Trophoblast cell (in vitro differentiated cells and primary cell): ENCODE measurements around the gene USP17L26.
A peak's percentile ranks its signal among the peaks of the same experiment; 100 is the strongest.
"Not testable (repeated sequence)": the region's sequence is repeated elsewhere in the genome, so short reads cannot be mapped to it uniquely, and the experiment has no call there.

Experiments used
- DNase-seq, 2 donors: peaks; one replicate each; pipeline ENCODE4 v3.0.0-alpha.2; 2016
- H2AFZ ChIP-seq: 2 replicates; pipeline ENCODE4 v1.6.1; 2013; ENCODE audit warnings: low read length, moderate library complexity, mild to moderate bottlenecking; ENCODE audit not compliant: insufficient read depth, poor library complexity
- H2AK5ac ChIP-seq: 2 replicates; pipeline ENCODE4 v1.6.1; 2013; ENCODE audit warnings: mild to moderate bottlenecking, low read length
- H2BK120ac ChIP-seq: 2 replicates; pipeline ENCODE4 v1.6.1; 2013; ENCODE audit warnings: low read length, mild to moderate bottlenecking, moderate library complexity; ENCODE audit not compliant: insufficient read depth, poor library complexity
- H2BK12ac ChIP-seq: 2 replicates; pipeline ENCODE4 v1.6.1; 2013; ENCODE audit warnings: mild to moderate bottlenecking, low read length, moderate library complexity
- H2BK5ac ChIP-seq: 2 replicates; pipeline ENCODE4 v1.6.1; 2013; ENCODE audit warnings: low read length, low read depth, moderate library complexity, mild to moderate bottlenecking; ENCODE audit not compliant: poor library complexity
- H3K14ac ChIP-seq: 2 replicates; pipeline ENCODE4 v1.6.1; 2013; ENCODE audit warnings: mild to moderate bottlenecking, low read length
- H3K18ac ChIP-seq: 2 replicates; pipeline ENCODE4 v1.6.1; 2013; ENCODE audit warnings: mild to moderate bottlenecking, low read length
- H3K23ac ChIP-seq: 2 replicates; pipeline ENCODE4 v1.6.1; 2013; ENCODE audit warnings: low read length
- H3K27ac ChIP-seq: 2 replicates; pipeline ENCODE4 v1.5.1; 2013; ENCODE audit warnings: low read depth, mild to moderate bottlenecking, inconsistent platforms, low read length, moderate library complexity
- H3K27me3 ChIP-seq: 2 replicates; pipeline ENCODE4 v1.6.1; 2013; ENCODE audit warnings: inconsistent platforms, mild to moderate bottlenecking, low read length, moderate library complexity; ENCODE audit not compliant: insufficient read depth
- H3K36me3 ChIP-seq, 2 experiments: 1 replicate in 1 of 2; 2 replicates in 1 of 2; pipeline ENCODE4 v1.6.1; 2013; ENCODE audit warnings: low read length in 2 of 2, mild to moderate bottlenecking in 2 of 2, moderate library complexity in 1 of 2; ENCODE audit not compliant: insufficient read depth in 2 of 2, control insufficient read depth in 1 of 2
- H3K4ac ChIP-seq: 2 replicates; pipeline ENCODE4 v1.6.1; 2013; ENCODE audit warnings: low read depth, mild to moderate bottlenecking, low read length, moderate library complexity
- H3K4me1 ChIP-seq, 2 experiments: 1 replicate in 1 of 2; 2 replicates in 1 of 2; pipeline ENCODE4 v1.6.1; 2013; ENCODE audit warnings: low read length in 2 of 2, mild to moderate bottlenecking in 2 of 2, moderate library complexity in 1 of 2; ENCODE audit not compliant: insufficient read depth in 2 of 2, control insufficient read depth in 1 of 2
- H3K4me2 ChIP-seq: 2 replicates; pipeline ENCODE4 v1.6.1; 2013; ENCODE audit warnings: inconsistent platforms, mild to moderate bottlenecking, low read length, moderate library complexity
- H3K4me3 ChIP-seq: 2 replicates; pipeline ENCODE4 v1.5.1; 2013; ENCODE audit warnings: mild to moderate bottlenecking, low read depth, low read length, inconsistent platforms
- H3K79me1 ChIP-seq: one replicate; pipeline ENCODE4 v1.6.1; 2013; ENCODE audit warnings: low read length
- H3K79me2 ChIP-seq: 2 replicates; pipeline ENCODE4 v1.6.1; 2013; ENCODE audit warnings: low read length, mild to moderate bottlenecking; ENCODE audit not compliant: control insufficient read depth, insufficient read depth, poor library complexity
- H3K9ac ChIP-seq: 2 replicates; pipeline ENCODE4 v1.6.1; 2013; ENCODE audit warnings: mild to moderate bottlenecking, low read length
- H3K9me3 ChIP-seq: 2 replicates; pipeline ENCODE4 v1.6.1; 2013; ENCODE audit warnings: low read depth, mild to moderate bottlenecking, control low read depth, inconsistent platforms, low read length; ENCODE audit not compliant: insufficient read depth
- H4K12ac ChIP-seq: 2 replicates; pipeline ENCODE4 v1.6.1; 2013; ENCODE audit warnings: low read depth, mild to moderate bottlenecking, low read length, moderate library complexity
- H4K8ac ChIP-seq: 2 replicates; pipeline ENCODE4 v1.6.1; 2013; ENCODE audit warnings: low read depth, mild to moderate bottlenecking, low read length, moderate library complexity
- H4K91ac ChIP-seq: one replicate; pipeline ENCODE4 v1.6.1; 2013; ENCODE audit warnings: low read depth, mild to moderate bottlenecking, low read length, moderate library complexity
- WGBS: extraction: QIAGEN DNeasy Blood & Tissue Kit; methylation state at CpG from one replicate; pipeline ENCODE4 v1.1.7; 2013; ENCODE audit warnings: missing lambda C conversion rate; ENCODE audit not compliant: insufficient read length, insufficient coverage; ENCODE audit errors: extremely low coverage; 5-methylcytosine and 5-hydroxymethylcytosine counted together

USP17L26 gene

DNA sequence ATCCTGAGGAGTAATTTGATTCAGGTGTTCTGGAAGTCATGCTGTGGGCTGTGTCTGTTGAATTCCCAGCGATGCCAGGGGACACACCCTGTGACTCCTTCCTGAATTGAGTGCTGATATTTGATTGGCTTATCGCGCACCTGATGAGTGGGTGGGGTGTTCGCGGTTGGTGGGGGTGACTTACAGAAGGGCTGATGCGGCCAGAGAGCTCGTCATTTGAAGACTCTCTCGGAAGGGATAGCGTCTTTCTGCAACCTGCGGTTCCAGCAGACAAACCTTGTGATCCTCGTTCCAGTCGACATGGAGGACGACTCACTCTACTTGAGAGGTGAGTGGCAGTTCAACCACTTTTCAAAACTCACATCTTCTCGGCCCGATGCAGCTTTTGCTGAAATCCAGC lies 18.9 kb downstream of the USP17L26 start, which contains the start of gene USP17L29:
Gene USP17L29, plus strand, starts transcription at position 301 of the 400 bp plus-strand sequence. Its CDS starts 0 bp downstream, at position 301.
- not testable (repeated sequence) for H2BK5ac ChIP-seq, H3K4ac ChIP-seq, H3K9me3 ChIP-seq, H3K36me3 ChIP-seq, H3K27ac ChIP-seq, H3K79me1 ChIP-seq, H2AK5ac ChIP-seq, H3K4me2 ChIP-seq, H4K8ac ChIP-seq, H3K79me2 ChIP-seq, DNase-seq, H3K9ac ChIP-seq, H3K14ac ChIP-seq, H3K23ac ChIP-seq, H3K27me3 ChIP-seq, H2BK120ac ChIP-seq, H3K18ac ChIP-seq, H4K12ac ChIP-seq, H4K91ac ChIP-seq, H2BK12ac ChIP-seq, H3K4me1 ChIP-seq, H3K4me3 ChIP-seq, H2AFZ ChIP-seq
- no CpG with 5 or more reads among the region's 15 CpGs for WGBS

DNA sequence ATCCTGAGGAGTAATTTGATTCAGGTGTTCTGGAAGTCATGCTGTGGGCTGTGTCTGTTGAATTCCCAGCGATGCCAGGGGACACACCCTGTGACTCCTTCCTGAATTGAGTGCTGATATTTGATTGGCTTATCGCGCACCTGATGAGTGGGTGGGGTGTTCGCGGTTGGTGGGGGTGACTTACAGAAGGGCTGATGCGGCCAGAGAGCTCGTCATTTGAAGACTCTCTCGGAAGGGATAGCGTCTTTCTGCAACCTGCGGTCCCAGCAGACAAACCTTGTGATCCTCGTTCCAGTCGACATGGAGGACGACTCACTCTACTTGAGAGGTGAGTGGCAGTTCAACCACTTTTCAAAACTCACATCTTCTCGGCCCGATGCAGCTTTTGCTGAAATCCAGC lies 28.4 kb downstream of the USP17L26 start, which contains the start of gene USP17L30:
Gene USP17L30, plus strand, starts transcription at position 301 of the 400 bp plus-strand sequence. Its CDS starts 0 bp downstream, at position 301.
- H3K4me2 ChIP-seq, H3K4me3 ChIP-seq, H3K27ac ChIP-seq, H2AK5ac ChIP-seq, H3K4me1 ChIP-seq, H2BK120ac ChIP-seq, H3K23ac ChIP-seq, H3K36me3 ChIP-seq, H3K9ac ChIP-seq, H4K91ac ChIP-seq, H3K9me3 ChIP-seq, H2BK12ac ChIP-seq, H4K8ac ChIP-seq, H2AFZ ChIP-seq, H3K18ac ChIP-seq, H3K4ac ChIP-seq, H3K27me3 ChIP-seq, H3K79me2 ChIP-seq, H3K79me1 ChIP-seq, H2BK5ac ChIP-seq, DNase-seq, H4K12ac ChIP-seq, H3K14ac ChIP-seq: not testable (repeated sequence)
- WGBS: no CpG with 5 or more reads among the region's 15 CpGs

DNA sequence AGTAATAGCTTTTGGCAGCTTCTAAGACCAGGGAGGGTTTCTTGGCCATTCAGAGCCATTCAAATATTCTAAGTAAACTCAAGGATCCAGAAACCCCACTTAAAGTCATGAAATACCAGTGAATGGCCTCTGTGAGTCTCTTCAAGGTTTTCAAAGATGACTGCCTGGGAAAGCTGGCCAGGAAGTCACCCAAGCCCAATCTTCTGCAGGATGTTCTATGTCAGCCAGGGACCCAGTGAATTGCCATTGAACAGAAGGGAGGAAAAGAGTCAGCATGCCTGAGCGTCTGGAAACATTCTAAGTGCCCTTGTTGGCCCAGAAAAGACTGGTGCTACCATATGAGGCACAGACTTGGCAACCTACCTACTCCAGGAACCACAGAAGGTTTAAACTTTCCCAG lies 45.4 kb downstream of the USP17L26 start:
- no CpG with 5 or more reads among the region's 1 CpG for WGBS
- not testable (repeated sequence) for H3K4me3 ChIP-seq, H3K23ac ChIP-seq, H3K27me3 ChIP-seq, DNase-seq, H3K18ac ChIP-seq, H3K4ac ChIP-seq, H2BK5ac ChIP-seq, H4K12ac ChIP-seq, H4K91ac ChIP-seq, H3K9me3 ChIP-seq, H3K79me2 ChIP-seq, H2BK120ac ChIP-seq, H4K8ac ChIP-seq, H3K4me2 ChIP-seq, H3K4me1 ChIP-seq, H3K9ac ChIP-seq, H2BK12ac ChIP-seq, H3K27ac ChIP-seq, H3K79me1 ChIP-seq, H3K14ac ChIP-seq, H2AFZ ChIP-seq, H3K36me3 ChIP-seq, H2AK5ac ChIP-seq

GRCh38 chr4:9381012-9381534 lies 46.6 kb downstream of the USP17L26 start:
- H3K79me2 ChIP-seq, H3K9me3 ChIP-seq, H2BK120ac ChIP-seq, H3K14ac ChIP-seq, H3K18ac ChIP-seq, H3K4me3 ChIP-seq, H3K79me1 ChIP-seq, H4K91ac ChIP-seq, H4K8ac ChIP-seq, H2BK12ac ChIP-seq, H3K9ac ChIP-seq, H3K23ac ChIP-seq, H3K27me3 ChIP-seq, H3K4me1 ChIP-seq, H3K4me2 ChIP-seq, H3K27ac ChIP-seq, H3K4ac ChIP-seq, H2AFZ ChIP-seq, H2AK5ac ChIP-seq, H3K36me3 ChIP-seq, H2BK5ac ChIP-seq: not testable (repeated sequence)
- H4K12ac ChIP-seq: peak overlapping the region; percentile 51
- WGBS: no CpG with 5 or more reads among the region's 36 CpGs
- peak in 1 of 2 donors; percentile 18 for DNase-seq
